Measurements from ENCODE around the gene CBX6.
"Not testable (repeated sequence)": the region's sequence is repeated elsewhere in the genome, so short reads cannot be mapped to it uniquely, and the experiment has no call there.

CBX6 gene

GRCh38 chr22:38872172-38872830 is at the start of gene CBX6:
CBX6 (minus strand) TSS chr22:38872216; CDS start chr22:38872190, 26 bp downstream.
- DNase-seq (ENCODE audit: low spot score): peak; percentile 91

GRCh38 chr22:38921806-38922205 is 49.8 kb upstream of the CBX6 start:
- no peak for DNase-seq (ENCODE audit: low spot score)

- DNase-seq (ENCODE audit: low spot score): no peak
Observed at GRCh38 chr22:38921120-38921519, 49.1 kb upstream of the CBX6 start.

GRCh38 chr22:38919631-38920190 is 47.7 kb upstream of the CBX6 start:
- no peak for DNase-seq (ENCODE audit: low spot score)

- no peak for DNase-seq (ENCODE audit: low spot score)
Observed at GRCh38 chr22:38911434-38911833, 39.4 kb upstream of the CBX6 start.

- no peak for DNase-seq (ENCODE audit: low spot score)
Observed at GRCh38 chr22:38907767-38908166, 35.8 kb upstream of the CBX6 start.

GRCh38 chr22:38906052-38906451 is 34.0 kb upstream of the CBX6 start:
- no peak for DNase-seq (ENCODE audit: low spot score)

- DNase-seq (ENCODE audit: low spot score): not testable (repeated sequence)
Observed at GRCh38 chr22:38904052-38904617, 32.1 kb upstream of the CBX6 start.

- DNase-seq (ENCODE audit: low spot score): no peak
Observed at GRCh38 chr22:38901111-38901641, 29.2 kb upstream of the CBX6 start.

- DNase-seq (ENCODE audit: low spot score): no peak
Observed at GRCh38 chr22:38900677-38901076, 28.7 kb upstream of the CBX6 start.

GRCh38 chr22:38891256-38891655 is 19.2 kb upstream of the CBX6 start:
- DNase-seq (ENCODE audit: low spot score): no peak

GRCh38 chr22:38890377-38890776 is 18.4 kb upstream of the CBX6 start:
- no peak for DNase-seq (ENCODE audit: low spot score)

GRCh38 chr22:38886333-38886732 is 14.3 kb upstream of the CBX6 start:
- DNase-seq (ENCODE audit: low spot score): no peak

GRCh38 chr22:38882972-38883622 is 11.1 kb upstream of the CBX6 start:
- DNase-seq (ENCODE audit: low spot score): no peak

GRCh38 chr22:38881997-38882879 is 10.2 kb upstream of the CBX6 start:
- no peak for DNase-seq (ENCODE audit: low spot score)

- no peak for DNase-seq (ENCODE audit: low spot score)
Observed at GRCh38 chr22:38881464-38881871, 9.5 kb upstream of the CBX6 start.

- no peak for DNase-seq (ENCODE audit: low spot score)
Observed at GRCh38 chr22:38879961-38880360, 7.9 kb upstream of the CBX6 start.

GRCh38 chr22:38879108-38879729 is 7.2 kb upstream of the CBX6 start:
- DNase-seq (ENCODE audit: low spot score): no peak

- no peak for DNase-seq (ENCODE audit: low spot score)
Observed at GRCh38 chr22:38878001-38878400, 6.0 kb upstream of the CBX6 start.

GRCh38 chr22:38874529-38875222 is 2.7 kb upstream of the CBX6 start:
- no peak for DNase-seq (ENCODE audit: low spot score)

Data from RKO (cell line).